Measurements from ENCODE around the gene FOXG1. TPM values are rescaled to one million over a fixed set of nuclear protein-coding genes. Genes with fewer than 3 reads are reported as not detected.

FOXG1 gene
- total RNA-seq, 1 donor from 2014 or later: not detected

DNA sequence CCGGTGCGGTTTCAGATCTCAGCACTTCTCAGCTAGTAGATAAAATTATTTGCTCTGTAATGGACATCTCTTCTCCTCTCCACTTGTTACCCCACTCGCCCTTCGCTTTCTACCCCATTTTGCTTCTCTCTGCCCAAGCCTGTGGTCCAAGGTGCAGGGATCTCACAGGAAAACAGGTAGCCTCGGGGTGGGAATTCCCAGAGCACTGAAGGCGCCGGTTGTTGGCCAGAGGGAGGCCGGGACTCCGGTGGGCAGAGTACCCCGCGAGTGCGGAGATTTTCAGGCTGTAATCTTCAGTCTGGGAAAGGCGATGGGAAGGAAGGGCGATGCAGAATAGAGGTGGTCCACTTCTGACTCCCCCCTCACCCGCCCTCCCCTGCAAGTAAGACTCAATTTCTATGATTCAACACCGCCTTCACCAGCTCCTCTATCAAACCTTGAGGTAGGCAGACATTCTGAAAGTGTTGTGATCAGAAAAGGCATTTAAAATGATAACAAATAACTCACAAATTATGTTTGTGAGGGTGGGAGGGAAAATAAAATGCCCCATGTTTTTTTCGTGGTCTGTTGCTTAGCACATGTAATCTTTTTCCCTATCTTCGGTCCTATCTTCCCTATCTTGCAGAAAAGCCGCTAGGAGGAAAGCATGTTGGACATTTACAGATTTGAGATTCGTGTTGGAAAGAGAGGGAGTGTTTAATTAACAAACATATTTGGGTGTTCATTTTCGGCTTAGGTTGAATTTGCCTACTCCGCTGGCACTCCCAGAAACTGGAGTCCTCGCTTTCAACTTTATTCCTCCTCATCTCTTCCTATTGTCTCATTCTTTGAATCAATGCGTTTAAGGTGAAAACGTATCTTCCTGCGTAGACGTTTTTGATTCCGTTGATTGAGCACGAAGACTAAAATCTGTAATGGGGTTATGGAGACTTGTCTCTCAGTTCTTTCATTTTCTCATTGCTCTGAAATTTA, 8.5 kb downstream of the FOXG1 start:
- intact Hi-C loops (cut with micrococcal nuclease): no loop called here

DNA sequence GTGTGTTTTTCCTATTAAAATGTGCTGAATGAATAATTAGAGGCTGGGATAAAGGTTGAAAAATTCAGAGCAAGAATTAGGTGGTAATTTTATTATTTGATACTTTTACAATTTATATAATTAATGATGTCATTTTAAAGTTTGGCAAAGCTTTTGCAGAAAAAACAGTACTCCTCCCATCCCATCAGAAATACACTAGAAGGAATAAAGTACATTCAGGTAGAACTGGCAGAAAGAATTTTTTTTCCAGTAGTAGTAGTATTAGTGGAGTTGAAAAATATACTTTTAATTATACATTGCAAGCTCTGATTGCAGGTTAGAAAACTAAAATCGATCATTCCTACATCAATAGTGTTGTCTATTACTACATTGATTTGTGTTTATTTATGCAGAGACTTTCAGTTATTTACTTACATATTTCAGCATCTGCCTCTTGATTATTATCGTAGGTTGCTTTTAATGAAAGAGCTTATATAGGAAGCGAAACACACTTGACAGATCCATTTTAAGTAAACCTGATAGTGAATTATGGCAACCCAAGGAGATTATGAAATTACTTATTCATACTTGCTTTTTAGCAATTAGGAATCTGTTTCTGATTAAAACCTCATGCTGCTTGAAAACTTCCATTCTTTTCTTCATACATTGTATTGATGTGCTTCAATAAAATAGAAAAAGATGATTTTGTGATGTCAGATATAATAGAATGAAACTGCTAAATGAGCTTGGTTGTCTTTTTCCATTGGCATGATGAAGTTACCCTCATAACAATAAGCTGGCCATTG, 10.1 kb downstream of the FOXG1 start:
- intact Hi-C loops (cut with micrococcal nuclease): no loop called here

DNA sequence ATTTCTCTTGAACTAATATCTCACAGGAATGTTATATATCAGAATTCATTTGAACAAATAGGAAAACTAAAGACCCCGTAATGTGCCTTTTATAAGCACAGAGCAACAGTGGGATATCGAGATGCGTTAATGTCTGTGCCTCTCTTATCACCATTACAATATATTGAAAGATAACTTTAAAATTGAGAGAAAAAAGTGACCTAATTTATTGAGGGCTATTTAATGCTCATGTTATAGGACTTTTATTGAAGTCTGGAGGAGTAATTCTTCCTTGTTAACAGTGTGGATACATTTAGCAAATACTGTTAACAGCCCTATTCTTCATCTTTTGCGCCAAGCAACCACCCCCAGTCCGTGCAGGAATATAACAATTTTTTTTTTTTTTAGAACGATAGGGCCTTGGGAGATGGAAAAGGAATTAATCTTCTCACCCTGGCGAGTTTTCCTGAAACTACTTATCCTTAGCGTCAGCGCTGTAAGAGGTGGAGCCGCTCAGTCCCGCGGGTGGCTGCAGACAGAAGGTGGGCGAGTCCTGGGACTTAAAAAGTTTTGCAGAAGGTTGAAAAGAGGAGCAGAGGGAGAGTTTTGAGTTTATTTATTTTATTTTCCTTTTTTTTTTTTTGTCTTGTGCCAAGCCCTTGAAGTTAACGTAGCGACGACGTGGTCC, 11.0 kb downstream of the FOXG1 start:
- intact Hi-C loops (cut with micrococcal nuclease): no loop called here

DNA sequence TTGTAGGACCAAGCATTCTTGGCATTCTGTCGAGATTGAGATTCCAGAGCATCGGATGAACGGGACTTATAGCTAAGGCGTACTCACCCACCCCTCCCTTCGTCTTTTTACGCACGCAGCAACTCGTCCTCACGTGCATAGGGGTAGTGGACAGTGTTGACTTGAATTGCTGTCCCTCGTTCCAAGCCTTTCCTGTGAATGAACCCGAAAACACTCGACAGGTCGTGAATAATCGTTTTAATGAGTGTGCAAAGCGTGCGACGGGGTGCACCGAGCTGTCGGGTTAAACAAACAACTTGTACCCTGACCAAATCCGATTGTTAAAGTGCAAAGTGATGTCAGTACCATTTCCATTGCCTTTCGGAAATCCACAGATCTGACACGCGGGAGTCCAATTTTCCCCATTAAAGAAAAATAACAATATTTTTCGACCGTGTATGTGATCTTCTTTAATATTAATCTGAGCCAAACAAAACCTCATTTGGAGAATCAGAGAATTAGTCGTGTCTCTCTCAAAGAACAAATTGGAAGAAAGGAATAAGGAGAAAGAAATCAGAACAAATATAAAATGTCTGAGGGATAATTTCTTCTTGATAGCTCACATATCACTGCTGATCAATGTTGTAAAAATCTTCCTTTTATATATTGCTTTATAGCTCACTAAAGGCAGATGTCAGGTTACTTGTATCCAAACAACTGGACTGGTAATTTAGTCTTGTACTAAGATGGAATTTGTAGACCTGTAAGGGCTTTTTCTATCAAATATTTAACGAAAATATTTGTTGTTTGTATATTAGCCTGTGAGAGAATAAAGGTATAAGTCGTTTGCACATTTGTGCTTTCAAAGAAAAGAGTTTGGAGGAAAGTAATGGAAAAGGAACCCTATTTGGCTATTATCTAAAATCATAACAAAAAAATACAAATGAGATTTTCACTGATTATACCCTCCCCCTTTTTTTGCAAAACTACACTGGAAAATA, 11.8 kb downstream of the FOXG1 start:
- intact Hi-C loops (cut with micrococcal nuclease): no loop called here

DNA sequence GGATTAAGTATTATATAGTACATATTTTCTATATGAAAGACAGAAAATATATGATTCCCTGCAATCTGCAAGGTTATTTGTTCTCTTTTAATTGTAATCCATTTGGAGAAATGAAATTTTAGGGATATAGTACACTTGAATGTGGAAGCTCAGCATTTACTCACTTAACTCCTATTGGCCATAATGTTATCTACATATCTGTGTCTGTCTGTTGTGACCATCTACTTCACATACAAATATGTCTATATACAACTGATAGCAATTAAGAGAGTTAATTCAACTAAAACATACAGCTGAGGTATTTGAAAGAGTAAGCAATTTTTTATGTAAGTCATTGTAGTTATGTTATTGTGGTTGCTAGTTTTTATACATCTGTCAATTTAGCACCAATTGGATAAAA, 12.9 kb downstream of the FOXG1 start:
- intact Hi-C loops (cut with micrococcal nuclease): no loop called here

DNA sequence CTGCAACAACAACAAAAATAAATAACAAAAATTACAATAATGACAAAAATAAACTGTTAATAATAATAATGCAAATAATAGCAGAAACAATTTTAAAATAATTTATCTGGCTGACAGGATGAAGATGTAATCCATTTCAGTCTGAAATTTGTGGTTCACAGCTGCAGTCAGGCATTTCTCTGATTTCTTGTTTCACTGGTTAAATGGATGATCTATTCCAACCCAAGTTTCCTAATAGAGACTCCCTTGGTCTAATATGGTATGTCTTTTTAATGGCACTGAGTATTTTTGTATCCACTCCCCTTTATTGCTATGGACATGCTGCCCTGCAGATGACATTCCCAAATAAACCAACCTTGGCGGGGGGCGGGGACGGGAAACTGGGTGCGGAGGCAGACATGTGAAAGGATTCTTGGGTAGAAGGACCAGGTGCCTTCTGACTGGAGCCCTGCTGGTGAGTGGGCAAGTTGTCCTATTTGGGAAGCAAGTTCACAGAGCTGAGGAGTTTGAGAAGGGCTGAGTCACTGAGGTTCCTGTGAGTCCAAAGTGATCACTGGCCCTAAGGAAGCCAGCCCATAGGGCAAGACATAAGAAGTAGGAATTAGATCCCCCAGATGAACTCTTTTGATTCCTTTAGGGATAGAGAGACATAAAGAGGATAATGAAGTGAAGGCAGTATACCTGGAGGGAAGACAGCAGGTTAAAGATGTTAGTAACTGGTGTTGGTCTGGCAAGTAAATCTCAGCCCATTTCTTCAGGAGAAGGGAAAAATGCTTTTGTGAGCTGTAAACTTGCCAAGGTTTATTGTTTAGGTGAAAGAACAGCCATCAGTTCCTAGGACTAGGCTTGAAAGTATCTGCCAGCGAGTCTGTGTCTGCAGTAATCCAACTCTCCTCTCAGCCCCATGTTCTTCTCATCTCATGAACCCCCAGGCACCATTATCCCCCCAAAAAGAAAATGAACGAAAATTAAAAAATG, 14.5 kb downstream of the FOXG1 start:
- intact Hi-C loops (cut with micrococcal nuclease): no loop called here

DNA sequence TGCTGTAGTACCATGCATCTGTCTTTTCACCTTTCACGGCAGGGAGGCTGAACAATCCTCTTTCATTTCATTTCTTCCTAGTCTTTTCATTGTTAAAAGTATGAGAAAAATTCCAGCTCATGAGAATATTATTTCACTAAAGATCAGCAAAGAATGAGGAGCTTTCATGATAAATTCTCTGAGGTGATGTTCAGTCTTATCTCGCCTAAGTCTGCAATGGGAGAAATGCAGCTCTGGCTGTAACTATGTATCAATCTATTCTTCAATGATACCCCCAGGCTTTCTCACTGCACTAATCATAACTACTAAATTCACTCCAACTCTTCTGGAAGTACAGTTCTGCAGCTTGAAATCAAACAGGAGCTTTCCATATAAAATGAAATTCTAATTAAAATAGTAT, 15.7 kb downstream of the FOXG1 start:
- intact Hi-C loops (cut with micrococcal nuclease): no loop called here

DNA sequence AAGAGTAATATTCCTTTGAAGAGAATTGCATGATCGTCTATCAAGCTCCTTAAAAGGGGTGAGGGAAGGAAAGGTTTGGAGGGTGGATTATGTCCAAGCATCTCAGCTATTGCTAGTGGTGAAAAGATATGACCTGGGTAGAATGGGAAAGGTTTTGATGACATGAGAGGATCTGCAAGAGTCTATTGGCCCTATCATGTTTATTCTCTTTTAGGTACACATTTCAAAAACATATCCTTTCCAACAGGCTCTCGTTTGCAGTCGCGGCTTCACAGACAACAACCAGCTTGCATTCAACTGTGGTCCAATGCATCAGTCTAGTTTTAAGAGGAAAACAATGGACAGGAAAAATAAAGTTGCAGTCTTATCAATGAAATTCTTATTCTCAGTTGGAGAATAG, 17.1 kb downstream of the FOXG1 start:
- intact Hi-C loops (cut with micrococcal nuclease): no loop called here

DNA sequence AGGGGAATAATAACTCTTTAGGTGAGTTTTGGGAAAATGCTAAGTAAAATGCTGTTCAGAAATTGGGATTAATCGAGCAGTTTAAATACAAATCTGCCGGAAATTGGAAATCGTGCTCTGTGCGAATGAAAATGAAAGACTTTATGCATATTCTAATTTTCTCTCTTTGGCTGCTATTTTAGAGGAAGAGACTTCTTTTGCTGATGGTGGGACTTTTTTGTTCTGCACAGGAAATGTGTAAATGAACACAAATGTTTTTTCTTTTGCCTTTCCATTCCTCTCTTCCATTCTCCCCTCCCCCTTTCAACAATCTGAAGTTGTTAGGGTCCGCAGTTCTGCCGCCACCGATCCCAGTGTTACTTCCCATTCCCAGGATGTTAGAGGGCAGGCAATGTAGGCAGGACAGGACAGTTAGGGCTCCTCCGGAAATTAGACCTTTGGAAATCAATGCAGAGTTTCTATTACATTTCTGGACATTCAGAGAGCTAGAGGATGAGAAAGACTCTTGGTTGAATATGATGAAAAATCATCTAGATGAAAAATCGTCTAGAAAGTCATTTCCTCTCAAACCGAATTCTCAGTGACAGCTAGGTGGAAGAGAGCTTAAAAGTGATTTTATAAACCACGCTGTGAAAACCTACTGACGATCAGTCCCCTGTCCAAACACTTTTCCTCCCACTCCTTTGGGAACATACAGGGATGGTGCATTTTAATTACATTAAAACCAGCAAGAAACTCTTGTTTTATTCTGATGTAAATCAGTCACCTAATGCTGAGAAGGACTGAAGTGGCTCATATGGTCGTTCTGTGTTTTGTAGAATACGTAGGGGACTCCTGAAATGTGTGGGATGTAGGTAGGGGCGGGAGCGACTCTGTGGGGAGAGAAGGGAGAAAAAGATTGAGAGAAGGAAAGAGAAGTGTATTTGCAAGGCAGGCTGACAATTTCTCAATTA, 17.8 kb downstream of the FOXG1 start:
- intact Hi-C loops (cut with micrococcal nuclease): no loop called here

DNA sequence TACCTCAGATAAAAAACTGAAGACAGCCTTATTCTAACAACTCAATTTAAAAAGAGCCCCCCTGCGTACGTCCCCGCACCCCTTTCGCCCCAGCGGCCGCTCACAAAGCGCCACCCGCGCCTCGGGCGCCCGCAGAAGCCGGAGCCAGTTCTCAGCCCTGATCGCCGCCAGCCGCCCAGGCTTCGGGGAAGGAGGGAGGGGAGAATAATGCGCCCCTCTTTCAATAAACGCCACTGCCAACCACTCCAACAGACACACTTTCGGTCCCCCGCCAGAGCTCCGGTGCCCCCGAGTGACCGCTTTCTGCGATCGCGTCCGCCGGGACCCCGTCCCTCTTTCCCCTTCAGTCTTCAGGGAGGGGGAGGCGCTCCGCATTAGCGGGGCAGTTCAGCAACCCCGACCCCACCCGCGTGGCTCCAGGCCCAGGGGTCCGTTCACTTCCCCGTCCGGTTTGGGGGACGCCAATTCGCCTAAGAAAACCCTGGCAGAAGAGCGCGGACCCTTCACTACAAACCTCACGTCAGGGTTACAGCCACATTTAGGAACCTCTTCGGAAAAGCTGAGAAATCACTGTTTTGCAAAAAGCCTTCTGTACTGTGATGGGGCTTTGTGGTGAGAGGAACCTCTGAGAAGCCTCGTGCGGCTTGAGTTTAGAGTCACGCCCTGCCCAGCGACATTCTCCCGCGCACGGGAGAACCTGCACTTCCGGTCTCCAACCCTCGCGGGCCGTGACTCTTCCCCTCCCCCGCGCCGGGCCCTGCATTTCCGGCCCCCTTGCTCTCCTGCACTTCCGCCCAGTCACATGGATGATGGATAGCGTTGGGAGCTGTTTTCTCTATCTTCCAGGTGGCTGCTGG, 18.7 kb downstream of the FOXG1 start:
- intact Hi-C loops (cut with micrococcal nuclease): no loop called here

DNA sequence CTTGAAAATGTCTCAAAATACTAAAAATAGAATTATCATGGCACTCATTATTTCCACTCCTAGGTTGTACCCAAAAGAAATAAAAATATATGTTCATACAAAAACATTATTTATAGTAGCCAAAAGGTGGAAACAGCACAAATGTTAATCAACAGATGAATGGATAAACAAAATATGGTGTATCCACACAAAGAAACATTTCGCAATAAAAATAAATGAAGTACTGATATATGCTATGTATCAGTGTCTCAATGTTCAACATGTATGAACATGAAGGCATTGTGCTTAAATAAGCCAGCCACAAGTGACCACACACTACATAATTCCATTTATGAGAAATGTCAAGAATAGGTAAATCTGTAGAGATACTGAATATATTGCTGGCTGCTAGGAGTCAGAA, 40.9 kb downstream of the FOXG1 start:
- intact Hi-C loops (cut with micrococcal nuclease): no loop called here

DNA sequence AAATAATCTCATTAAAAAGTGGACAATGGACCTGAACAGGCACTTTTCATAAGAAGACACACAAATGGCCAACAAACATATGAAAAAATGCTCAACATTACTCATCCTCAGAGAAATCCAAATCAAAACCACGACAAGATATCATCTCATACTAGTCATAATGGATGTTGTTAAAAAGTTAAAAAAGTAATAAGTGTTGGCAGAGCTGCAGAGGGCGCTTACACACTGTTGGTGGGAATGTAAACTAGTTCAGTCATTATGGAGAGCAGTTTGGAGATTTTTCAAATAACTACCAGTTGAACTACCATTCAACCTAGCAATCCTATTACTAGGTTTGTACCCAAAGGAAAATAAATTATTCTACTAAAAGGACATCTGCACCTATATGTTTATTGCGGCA, 47.2 kb downstream of the FOXG1 start:
- intact Hi-C loops (cut with micrococcal nuclease): no loop called here
